Transverse colon (tissue), 4 donors: ENCODE results near the gene GLS.

ENCODE experiments used
- EP300 ChIP-seq: sonication (generic); formaldehyde crosslinking; IDR thresholded peaks from one replicate; pipeline ENCODE4 v1.6.1; 2017; ENCODE audit warnings: antibody characterized with exemption, low read depth
- POLR2A ChIP-seq: fragments of 450-650 bp; IDR thresholded peaks from one replicate; pipeline ENCODE4 v1.6.1; 2016; ENCODE audit warnings: antibody characterized with exemption, mild to moderate bottlenecking, moderate library complexity
- POLR2AphosphoS5 ChIP-seq, 3 donors: sonication (generic); formaldehyde crosslinking; IDR thresholded peaks; one replicate each; pipeline ENCODE4 v1.6.1; 2016; ENCODE audit warnings: antibody characterized with exemption in 3 of 3
- TF ChIP-seq, protein P1 (sequence below), 5 experiments: fragments of 200-600 bp in 3 of 5; fragments of 450-650 bp in 2 of 5; sonication (generic) in 3 of 5; IDR thresholded peaks; 1 replicate in 2 of 5; 2 replicates in 3 of 5; pipeline ENCODE4 v1.5.1; 2016 to 2017; ENCODE audit warnings: antibody characterized with exemption in 5 of 5, inconsistent platforms in 3 of 5, mild to moderate bottlenecking in 2 of 5, moderate library complexity in 1 of 5

DNA sequence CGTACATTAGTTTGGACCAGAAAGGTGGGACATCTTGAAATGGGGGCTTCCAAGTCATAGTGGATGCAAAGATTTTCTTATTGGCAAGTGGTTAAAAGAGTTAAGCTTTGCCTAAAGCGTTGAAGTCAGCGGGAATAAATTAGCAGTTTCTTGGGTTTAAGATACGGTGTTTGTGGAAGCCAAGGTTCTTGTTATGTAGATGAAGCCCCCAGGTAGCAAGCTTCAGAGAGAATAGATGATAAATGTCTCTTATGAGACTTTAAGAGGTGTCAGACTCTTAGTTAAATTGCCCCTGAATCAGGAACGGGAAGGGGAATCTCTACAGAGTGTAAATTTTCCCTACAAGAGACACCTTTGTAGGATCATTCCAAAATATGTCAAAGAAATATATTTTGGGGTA is 10.9 kb upstream of the GLS start:
- TF ChIP-seq, protein P1, sequence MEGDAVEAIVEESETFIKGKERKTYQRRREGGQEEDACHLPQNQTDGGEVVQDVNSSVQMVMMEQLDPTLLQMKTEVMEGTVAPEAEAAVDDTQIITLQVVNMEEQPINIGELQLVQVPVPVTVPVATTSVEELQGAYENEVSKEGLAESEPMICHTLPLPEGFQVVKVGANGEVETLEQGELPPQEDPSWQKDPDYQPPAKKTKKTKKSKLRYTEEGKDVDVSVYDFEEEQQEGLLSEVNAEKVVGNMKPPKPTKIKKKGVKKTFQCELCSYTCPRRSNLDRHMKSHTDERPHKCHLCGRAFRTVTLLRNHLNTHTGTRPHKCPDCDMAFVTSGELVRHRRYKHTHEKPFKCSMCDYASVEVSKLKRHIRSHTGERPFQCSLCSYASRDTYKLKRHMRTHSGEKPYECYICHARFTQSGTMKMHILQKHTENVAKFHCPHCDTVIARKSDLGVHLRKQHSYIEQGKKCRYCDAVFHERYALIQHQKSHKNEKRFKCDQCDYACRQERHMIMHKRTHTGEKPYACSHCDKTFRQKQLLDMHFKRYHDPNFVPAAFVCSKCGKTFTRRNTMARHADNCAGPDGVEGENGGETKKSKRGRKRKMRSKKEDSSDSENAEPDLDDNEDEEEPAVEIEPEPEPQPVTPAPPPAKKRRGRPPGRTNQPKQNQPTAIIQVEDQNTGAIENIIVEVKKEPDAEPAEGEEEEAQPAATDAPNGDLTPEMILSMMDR (IDR thresholded peaks at IDR 0.05): no peak
- TF ChIP-seq POLR2A (no peak), EP300 (no peak), POLR2AphosphoS5 (IDR thresholded peaks at IDR 0.05) (no peak)
